ENCODE data around the gene PI4KA.
"Not testable (repeated sequence)": the region's sequence is repeated elsewhere in the genome, so short reads cannot be mapped to it uniquely, and the experiment has no call there.

PI4KA gene

DNA sequence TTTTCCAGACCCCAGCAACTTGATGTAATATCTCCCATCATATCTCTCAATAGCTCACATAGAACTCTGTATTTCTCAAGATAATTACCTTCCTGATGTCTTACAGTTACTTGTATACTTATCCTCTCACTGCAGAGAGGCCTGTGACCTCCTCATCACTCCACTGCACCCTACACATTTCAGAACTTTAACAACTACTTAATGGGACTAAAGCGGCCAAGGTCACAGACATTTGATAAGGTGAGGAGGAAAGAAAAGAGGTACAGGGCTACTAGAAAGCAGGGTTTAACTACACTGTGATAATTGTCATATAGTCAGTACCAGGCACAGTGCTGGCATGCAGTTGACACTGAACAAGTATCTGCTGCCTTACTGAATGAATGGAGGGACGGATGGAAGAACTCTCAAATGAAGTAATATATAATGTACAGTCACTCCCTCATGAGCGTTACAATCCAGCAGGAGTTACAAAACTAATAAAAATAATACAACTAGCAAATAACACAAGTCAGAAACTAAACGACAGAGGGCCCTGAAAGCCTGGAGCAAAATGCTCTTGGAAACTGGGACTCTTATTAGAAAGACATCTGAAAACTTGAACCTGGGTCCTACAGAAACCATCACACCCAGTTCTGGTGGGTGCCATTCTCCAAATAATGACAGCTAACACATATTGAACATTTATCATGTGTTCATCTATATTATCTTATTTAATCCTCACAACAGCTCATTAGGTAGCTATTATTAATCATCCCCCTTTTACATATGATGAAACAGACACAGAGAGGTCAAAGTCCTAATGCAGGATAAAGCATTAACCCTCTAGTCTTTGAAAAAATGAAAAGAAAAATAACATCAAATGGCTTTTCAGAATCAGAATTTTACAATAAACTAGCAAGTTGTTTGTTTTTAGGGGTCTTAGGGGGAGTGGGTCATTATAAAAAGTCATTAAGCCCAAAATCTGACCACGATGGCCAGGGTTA, 14.3 kb downstream of the PI4KA start:
- FAIRE-seq: no peak

GRCh38 chr22:20843501-20843900, 15.1 kb downstream of the PI4KA start:
- FAIRE-seq: no peak

DNA sequence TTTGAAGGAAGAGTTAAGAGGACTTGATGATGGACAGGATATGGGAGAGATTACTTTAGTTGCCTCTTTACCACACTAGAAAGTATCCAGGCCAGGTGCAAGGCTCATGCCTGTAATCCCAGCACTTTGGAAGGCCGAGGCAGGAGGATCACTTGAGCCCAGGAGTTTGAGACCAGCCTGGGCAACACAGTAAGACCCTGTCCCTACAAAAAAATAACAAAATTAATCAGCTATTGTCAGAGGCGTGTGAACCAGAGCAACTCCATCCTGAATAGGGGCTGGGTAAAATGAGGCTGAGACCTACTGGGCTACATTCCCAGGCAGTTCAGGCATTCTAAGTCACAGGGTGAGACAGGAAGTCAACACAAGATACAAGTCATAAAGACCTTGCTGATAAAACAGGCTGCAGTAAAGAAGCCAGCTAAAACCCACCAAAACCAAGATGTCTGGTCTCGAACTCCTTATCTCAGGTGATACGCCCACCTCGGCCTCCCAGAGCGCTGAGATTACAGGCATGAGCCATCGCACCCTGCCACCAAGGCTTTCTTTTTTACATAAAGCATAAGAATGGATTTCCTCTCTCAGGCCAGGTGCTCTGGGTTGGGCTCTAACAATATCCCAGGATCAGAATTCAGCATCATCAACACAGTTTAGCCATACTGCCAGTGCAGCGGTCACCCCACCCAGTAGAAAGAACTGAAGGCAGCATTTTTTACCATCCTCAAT, 17.8 kb downstream of the PI4KA start:
- FAIRE-seq: no peak

DNA sequence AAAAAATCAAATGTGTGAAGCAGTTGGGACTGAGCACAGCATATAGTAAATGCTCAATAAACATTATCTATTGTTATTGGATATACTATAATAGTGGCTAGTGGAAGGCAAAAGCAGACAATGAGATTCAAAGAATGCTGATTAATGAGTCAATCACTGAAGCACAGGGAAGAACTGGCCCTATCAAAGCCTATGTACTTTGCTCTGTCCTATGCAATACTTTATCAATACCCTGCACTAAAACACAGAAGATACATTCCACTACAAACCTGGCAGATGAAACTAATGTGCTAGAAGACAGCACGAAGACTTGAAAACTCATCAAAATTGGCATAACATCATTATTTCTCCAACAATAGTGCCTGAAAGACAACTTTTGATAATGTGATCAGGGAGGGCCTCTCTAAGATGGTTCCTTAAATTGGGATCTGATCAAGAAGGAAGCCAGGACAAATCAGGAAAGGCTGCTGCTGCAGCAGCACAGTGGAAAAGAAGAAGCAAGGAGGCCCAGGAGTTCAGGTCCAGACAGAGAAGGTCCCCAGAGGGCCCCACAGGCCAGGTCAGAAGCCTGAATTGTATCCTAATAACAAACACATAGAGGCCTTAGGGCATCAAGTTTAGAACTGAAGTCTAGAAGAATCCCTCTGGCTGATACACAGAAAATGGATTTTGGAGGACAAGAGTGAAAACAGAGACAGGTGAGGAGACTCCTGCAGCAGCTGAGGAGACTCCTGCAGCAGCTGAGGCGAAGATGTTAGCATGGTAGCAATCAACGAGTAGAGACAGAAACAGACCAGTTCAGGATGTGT, 18.6 kb downstream of the PI4KA start:
- no peak for FAIRE-seq

GRCh38 chr22:20839354-20839753, 19.3 kb downstream of the PI4KA start:
- FAIRE-seq: not testable (repeated sequence)

DNA sequence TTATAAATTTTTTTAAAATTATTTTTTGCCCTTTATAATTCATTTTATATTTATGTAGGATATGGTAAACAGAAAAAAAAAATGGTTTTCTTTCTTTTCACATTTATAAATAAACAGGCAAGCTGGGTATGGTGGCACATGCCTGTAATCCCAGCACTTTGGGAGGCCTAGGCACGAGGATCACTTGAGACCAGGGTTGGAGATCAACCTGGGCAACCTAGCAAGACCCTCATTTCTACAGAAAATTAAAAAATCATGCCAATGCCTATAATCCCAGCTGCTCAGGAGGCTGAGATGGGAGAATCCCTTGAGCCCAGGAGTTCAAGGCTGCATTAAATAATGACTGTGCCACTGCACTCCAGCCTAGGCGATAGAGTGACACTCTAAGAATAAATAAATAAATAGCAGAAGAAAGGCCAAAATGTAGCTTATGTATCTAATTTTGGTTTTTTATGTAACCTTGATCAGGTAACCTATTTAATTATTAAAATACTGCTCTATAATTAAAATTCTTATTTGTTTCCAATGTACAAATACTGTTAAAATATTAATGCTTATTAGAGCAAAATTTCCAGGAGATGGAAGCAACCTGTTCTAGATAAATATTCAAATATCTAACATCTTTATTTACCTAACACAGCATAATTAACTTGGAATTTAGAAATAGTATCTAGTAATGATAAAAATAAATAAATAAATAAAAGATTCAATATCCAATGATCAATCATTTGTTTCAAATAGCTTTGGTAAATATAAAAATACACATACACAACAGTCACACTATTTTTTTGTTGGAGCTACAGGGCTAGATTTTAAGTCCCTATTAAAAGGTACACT, 21.4 kb downstream of the PI4KA start:
- no peak for FAIRE-seq

DNA sequence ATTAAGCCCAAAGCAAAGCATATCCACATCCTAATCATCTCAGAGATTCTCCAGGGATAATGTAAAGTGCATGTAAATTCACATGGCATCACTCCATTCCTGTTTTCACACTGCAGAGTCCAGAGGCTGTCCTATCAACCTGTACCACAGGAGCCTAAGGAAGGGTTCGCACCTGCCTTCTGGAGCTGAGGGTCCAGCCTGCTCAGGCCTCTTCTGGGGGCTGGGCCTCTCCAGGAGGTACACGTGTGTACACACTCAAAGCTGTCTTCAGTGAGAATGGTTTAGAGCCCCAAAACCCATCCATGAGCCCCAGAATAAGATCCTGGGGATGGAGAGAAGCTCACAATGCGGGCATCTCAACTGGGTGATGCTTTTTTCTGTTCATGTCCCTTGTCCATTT, 23.9 kb downstream of the PI4KA start:
- no peak for FAIRE-seq

DNA sequence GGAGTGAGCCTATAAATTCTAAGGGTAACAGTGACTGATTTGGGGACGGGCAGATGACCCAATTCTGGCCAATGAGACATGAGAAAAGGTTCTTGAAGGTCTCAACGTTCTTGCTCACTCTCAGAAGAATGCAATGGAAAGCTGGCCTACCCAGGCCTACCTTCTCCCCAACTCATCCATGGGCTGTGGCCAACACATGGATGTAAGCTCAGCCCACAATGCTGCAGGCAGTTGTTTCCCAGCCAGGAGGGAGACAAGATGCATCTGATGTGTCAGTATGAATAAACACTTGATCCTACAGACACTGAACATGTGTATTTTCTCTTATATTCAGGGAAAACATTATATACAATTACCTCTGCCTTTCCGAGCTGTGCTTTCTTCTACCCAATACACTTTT, 24.4 kb downstream of the PI4KA start:
- no peak for FAIRE-seq

- FAIRE-seq: no peak
Measured at GRCh38 chr22:20833225-20833665, 25.4 kb downstream of the PI4KA start.

DNA sequence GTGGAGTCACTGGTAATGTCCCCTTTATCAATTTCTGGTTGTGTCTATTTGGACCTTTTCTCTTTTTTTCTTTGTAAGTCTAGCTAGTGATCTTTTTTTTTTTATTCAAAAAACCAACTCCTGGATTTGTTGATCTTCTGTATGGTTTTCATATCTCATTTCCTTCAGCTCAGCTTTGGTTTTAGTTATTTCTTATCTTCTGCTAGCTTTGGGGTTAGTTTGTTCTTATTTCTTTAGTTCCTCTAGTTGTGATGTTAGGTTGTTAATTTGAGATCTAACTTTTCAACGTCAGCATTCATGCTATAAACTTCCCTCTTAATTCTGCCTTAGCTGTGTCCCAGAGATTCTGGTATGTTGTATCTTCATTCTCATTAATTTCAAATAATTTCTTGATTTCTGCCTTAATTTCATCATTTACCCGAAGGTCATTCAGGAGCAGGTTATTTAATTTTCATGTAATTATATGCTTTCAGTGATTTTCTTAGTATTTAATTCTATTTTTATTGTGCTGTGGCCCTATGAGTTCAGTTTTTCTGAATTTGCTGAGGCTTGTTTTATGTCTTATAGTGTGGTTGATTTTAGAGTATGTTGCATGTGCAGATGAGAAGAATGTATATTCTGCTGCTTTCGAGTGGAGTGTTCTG, 29.0 kb downstream of the PI4KA start:
- no peak for FAIRE-seq

DNA sequence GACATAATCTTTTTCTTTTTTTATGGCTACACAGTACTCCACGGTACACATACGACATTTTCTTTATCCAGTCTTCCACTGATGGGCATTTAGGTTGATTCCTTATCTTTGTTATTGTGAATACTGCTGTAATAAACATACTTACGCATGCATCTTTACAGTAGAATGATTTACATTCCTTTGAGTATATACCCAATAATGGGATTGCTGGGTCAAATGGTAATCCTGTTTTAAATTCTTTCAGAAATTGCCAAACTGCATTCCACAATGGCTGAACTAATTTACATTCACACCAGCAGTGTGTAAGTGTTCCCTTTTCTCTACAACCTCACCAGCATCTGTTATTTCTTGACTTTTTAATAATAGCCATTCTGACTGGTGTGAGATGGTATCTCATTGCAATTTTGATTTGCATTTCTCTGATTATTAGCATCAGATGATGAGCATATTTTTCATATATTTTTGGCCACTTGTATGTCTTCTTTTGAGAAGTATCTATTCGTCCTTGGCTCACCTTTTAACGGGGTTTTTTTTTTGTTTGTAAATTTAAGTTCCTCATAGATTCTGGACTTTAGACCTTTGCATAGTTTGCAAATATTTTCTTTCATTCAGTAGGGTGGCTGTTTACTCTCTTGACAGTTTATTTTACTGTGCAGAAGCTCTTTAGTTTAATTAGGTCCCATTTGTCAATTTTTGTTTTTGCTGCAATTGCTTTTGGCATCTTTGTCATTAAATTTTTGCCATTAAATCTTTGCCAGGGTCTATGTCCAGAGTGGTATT, 32.0 kb downstream of the PI4KA start:
- FAIRE-seq: not testable (repeated sequence)

DNA sequence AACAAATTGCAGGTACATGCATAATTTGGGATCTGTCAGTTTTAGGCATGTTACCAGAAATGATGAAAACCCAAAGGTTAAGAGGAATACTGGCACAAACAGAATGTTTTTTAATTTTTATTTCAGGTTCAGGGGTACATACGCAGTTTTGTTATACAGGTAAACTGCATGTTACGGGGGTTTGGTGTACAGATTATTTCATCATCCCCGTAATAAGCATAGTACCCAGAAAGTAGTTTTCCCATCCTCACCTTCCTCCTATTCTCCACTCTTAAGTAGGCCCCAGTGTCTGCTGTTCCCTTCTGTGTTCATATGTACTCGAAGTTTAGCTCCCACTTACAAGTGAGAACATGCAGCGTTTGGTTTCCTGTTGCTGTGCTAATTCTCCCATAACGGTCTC, 33.0 kb downstream of the PI4KA start:
- FAIRE-seq: no peak

GRCh38 chr22:20825216-20825615, 33.4 kb downstream of the PI4KA start:
- FAIRE-seq: not testable (repeated sequence)

- FAIRE-seq: no peak
Measured at GRCh38 chr22:20823264-20823663, 35.3 kb downstream of the PI4KA start.

- FAIRE-seq: no peak
Measured at GRCh38 chr22:20822240-20822639, 36.4 kb downstream of the PI4KA start.

DNA sequence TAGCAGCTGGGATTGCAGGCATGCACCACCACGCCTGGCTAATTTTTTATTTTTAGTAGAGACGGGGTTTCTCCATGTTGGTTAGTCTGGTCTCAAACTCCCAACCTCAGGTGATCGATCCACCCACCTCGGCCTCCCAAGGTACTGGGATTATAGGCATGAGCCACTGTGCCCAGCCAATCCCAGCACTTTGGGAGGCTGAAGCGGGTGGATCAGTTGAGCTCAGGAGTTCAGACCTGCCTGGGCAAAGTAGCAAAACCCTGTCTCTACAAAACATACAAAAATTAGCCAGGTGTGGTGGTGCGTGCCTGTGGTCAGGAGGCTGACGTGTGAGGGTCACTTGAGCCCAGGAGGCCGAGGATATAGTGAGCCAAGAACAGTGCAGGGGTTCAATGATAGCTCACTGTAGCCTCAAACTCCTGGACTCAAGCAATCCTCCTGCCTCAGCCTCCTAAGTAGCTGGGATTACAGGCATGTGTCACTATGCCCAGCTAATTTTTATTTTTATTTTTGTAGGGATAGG, 36.8 kb downstream of the PI4KA start:
- FAIRE-seq: not testable (repeated sequence)

GRCh38 chr22:20819471-20819870, 39.1 kb downstream of the PI4KA start:
- no peak for FAIRE-seq

DNA sequence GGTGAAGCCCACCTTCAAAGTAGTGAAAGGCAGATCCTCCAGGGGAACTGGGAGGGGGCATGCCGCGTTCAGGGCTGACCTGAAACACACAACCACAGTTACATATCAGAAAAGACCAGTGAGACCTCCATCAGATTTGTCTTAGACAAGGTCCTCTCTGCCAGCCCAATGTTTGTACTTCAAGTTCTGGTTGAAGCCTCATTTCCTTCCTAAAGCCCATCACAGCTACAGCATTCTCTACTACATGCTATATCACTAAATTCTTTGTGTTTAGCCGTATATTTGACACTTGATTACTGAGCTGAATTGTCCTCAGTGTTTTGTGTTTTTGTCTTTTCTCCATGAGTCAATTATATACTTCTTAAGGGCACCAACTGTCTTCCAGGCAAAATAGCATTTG, 40.1 kb downstream of the PI4KA start:
- FAIRE-seq: no peak

DNA sequence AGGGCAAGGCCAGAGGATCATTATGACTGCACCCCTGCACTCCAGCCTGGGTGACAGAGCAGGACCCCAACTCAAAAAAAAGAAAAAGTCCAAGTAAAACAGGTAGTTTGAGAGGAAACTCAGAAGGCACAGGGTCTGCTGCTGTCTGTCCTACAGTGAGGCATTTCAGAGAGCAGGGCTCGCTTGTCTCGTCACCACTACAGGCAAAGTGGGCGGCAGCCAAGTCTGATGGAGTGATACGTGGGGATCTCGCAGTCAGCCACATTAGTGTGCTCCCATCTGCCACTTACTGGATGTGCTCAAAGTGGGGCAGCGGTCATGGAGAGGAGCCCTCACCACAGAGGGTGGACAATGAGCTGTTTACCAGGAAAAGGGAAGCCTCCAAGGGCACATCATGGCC, 42.1 kb downstream of the PI4KA start:
- FAIRE-seq: no peak

DNA sequence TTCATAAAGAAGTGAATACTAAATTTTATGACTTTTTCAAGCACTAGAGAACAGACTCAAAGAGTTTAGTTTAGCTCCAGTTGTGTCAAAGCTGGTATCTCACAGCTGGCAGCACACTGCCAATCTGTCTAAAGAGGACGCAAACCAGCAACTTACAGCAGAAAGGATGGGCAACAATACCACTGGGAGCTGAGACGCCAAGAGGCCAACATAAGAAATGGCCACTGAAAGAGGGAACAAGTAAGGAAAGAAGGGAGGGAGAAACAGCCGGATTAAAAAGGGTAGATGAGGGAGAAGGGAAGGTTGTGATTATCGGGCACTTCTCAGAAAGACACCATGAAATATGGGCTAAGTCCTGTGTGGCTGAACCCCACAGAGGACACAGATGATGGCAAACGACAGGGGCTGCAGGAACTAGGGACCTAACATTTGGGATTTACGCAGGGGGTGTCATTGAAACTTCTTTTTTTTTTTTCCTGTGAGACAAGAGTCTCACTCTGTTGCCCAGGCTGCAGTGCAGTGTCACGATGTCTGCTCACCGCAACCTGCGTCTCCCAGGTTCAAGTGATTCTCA, 43.0 kb downstream of the PI4KA start:
- no peak for FAIRE-seq
